ENCODE data around the gene PPM1F.

DNA sequence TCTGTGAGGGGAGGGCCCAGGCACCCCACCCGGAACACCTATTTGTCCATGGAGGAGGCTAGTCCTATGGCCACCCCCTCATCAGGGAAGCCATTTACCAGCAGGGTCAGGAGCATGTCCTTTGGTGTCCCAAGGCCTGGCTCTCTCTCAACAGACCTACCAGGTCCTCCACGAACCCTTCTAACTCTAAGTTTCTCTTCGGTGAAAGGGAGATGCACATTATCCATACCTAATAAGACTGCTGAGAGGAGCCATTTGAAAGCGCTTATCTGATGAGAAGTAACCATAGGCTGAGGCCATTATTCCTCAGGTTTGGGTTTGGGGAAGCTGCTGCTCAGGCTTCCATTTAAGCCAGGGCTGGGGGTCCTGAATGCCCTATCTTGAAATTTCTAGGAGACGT is 39.1 kb upstream of the PPM1F start:
- TF ChIP-seq, protein P1, sequence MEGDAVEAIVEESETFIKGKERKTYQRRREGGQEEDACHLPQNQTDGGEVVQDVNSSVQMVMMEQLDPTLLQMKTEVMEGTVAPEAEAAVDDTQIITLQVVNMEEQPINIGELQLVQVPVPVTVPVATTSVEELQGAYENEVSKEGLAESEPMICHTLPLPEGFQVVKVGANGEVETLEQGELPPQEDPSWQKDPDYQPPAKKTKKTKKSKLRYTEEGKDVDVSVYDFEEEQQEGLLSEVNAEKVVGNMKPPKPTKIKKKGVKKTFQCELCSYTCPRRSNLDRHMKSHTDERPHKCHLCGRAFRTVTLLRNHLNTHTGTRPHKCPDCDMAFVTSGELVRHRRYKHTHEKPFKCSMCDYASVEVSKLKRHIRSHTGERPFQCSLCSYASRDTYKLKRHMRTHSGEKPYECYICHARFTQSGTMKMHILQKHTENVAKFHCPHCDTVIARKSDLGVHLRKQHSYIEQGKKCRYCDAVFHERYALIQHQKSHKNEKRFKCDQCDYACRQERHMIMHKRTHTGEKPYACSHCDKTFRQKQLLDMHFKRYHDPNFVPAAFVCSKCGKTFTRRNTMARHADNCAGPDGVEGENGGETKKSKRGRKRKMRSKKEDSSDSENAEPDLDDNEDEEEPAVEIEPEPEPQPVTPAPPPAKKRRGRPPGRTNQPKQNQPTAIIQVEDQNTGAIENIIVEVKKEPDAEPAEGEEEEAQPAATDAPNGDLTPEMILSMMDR (IDR thresholded peaks at IDR 0.05), result no peak
- TF ChIP-seq POLR2A (IDR thresholded peaks at IDR 0.05), result no peak
